Spleen (tissue), 7 donors: Measurements from ENCODE around the gene IRS1.

Experiments
- POLR2A ChIP-seq, 3 donors: fragments of 450-650 bp; IDR thresholded peaks; one replicate each; pipeline ENCODE4 v1.5.1; 2017; ENCODE audit warnings: antibody characterized with exemption in 3 of 3, mild to moderate bottlenecking in 1 of 3
- POLR2AphosphoS5 ChIP-seq, 3 donors: sonication (generic); formaldehyde crosslinking; IDR thresholded peaks; one replicate each; pipeline ENCODE4 v1.5.1; 2017; ENCODE audit warnings: antibody characterized with exemption in 3 of 3
- TF ChIP-seq, protein P1 (sequence below), 11 experiments: fragments of 200-600 bp in 7 of 11; fragments of 450-650 bp in 4 of 11; sonication (generic) in 4 of 11; IDR thresholded peaks in 8 of 11; conservative IDR thresholded peaks in 3 of 11; 1 replicate in 7 of 11; 2 replicates in 4 of 11; pipeline versions ENCODE4 v1.4.0 to v1.8.0; 2016 to 2021; ENCODE audit warnings: antibody characterized with exemption in 11 of 11, inconsistent platforms in 4 of 11, mild to moderate bottlenecking in 1 of 11
- donor health status: DM: no; HTN: no; CAD: no; lungs with moderate emphysema.
- donor health status: DM: no; HTN: no; CAD: no.
- donor health status: DM: no; HTN: no; CAD: no.

GRCh38 chr2:226761195-226761583 lies 38.4 kb downstream of the IRS1 start:
- TF ChIP-seq, protein P1, sequence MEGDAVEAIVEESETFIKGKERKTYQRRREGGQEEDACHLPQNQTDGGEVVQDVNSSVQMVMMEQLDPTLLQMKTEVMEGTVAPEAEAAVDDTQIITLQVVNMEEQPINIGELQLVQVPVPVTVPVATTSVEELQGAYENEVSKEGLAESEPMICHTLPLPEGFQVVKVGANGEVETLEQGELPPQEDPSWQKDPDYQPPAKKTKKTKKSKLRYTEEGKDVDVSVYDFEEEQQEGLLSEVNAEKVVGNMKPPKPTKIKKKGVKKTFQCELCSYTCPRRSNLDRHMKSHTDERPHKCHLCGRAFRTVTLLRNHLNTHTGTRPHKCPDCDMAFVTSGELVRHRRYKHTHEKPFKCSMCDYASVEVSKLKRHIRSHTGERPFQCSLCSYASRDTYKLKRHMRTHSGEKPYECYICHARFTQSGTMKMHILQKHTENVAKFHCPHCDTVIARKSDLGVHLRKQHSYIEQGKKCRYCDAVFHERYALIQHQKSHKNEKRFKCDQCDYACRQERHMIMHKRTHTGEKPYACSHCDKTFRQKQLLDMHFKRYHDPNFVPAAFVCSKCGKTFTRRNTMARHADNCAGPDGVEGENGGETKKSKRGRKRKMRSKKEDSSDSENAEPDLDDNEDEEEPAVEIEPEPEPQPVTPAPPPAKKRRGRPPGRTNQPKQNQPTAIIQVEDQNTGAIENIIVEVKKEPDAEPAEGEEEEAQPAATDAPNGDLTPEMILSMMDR (IDR thresholded peaks at IDR 0.05 in 8 of 11, conservative IDR thresholded peaks at IDR 0.05 in 3 of 11) = no peak
- TF ChIP-seq POLR2A (IDR thresholded peaks at IDR 0.05) (no peak), POLR2AphosphoS5 (IDR thresholded peaks at IDR 0.05) (no peak)
